GM12874 (cell line): ENCODE data around the gene REEP1.

Source experiments
- CTCF ChIP-seq: IDR thresholded peaks from 2 replicates; pipeline ENCODE4 v1.5.1; 2011; ENCODE audit warnings: low read depth, mild to moderate bottlenecking, control low read depth, low read length, moderate library complexity; ENCODE audit not compliant: insufficient read depth

Gene REEP1

GRCh38 chr2:86204458-86204857 lies 133.0 kb downstream of the REEP1 start:
- TF ChIP-seq CTCF, result no peak

GRCh38 chr2:86203614-86204013 lies 133.8 kb downstream of the REEP1 start:
- TF ChIP-seq CTCF, result no peak

GRCh38 chr2:86202702-86203101 lies 134.7 kb downstream of the REEP1 start:
- TF ChIP-seq CTCF, result no peak

DNA sequence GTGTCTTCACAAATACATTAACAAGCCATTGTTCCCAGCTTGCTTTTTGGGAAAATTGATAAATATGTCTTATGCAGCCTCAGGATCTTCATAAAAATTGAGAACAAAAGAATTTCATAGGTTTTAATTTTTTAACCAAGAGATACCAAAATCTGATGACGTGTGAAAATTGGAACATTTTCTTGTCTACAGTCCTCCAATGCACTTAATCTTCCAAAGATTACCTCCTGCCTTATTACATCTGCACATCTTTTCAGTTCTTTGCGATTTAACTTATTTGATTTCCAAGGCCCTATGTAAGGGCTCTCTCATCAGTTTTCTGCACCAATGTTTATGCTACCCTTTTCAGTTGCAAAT lies 135.1 kb downstream of the REEP1 start:
- TF ChIP-seq CTCF, result no peak

DNA sequence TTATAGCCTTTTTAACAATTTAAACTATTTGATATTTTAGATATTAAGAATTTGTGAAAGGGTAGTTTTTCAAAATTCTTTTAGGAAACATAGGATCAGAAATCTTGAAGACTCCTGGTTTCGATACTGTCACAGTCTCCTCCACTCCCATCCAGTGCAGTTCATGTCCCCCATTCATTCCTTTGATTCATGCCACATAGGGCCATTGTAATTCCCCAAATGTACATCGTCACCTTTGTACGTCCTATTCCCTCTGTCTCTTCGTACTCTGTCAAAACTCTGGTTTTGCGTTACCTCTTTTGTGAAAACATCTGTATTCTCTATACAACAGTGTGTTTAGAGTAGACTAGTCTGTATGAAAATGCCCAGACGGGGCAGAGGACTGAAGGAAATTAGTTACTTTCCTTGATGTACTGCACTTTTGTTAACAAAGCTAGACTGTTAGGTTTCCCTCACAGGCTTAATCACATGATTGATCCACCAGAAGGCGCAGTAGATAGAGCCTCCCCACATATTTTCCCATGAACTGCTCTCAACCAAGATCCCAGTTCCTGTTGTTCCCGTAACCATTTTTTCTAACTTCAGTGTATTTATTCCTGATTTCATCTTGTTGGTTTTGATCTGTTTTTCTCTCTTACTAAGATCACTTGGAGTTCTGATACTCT lies 135.6 kb downstream of the REEP1 start:
- no peak for TF ChIP-seq CTCF

DNA sequence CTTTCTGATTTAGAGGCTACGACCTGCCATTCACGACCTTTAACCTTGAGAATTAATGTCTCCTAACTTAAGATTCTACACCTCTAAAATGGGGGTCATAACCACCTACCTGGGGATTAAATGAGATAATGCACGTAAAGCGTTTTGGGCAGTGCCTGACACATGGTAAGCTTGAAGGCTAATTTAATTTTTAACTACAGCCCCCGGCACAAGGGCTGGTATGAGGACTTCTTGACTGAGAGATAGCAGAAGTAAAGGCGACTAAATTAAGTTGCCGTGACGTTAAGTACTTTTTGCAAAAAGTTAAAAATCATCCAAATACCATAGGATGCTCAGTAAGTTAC lies 137.6 kb downstream of the REEP1 start:
- TF ChIP-seq CTCF, result no peak

DNA sequence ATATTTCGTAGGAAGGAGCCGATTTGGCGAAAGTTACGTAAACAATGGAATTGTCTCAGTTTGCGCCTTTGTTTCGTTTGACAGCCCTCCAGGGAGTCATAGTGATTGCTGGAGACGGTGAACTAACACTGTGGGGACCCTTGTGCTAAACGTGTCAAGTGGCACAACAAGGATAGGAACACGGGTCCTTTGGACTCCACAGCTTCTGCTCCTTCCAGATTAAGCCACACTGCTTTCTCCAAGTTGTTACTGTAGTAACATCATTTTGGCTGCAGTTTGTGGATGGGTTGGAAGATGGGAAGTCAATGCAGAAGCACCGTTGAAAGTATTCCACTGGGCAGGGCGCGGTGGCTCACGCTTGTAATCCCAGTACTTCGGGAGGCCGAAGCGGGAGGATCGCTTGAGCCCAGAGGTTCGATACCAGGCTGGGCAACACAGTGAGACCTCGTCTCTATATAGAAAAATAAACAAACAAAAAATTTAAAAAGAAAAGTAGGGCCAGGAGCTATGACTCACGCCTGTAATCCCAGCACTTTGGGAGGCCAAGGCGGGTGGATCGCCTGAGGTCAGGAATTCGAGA lies 141.5 kb downstream of the REEP1 start:
- TF ChIP-seq CTCF, result no peak
